ENCODE data around the gene KIDINS220.

GRCh38 chr2:8721410-8721809 lies 116.0 kb downstream of the KIDINS220 start:
- TF ChIP-seq ZNF644 (CRISPR knock-in tag; IDR thresholded peaks at IDR 0.05; ENCODE audit: low read depth), result no peak
- TF ChIP-seq ZNF550 (CRISPR knock-in tag; IDR thresholded peaks at IDR 0.05; ENCODE audit: borderline replicate concordance), result no peak
- TF ChIP-seq EP300 (IDR thresholded peaks at IDR 0.05; ENCODE audit: low read depth in 2 of 2, low read length in 2 of 2), result no peak
- no peak for TF ChIP-seq EP300 (CRISPR knock-in tag; IDR thresholded peaks at IDR 0.05; ENCODE audit: borderline replicate concordance)

All from HepG2 (cell line).